HCT116 (cell line): ENCODE measurements around the gene MOB3C. TPM values are rescaled to one million over a fixed set of nuclear protein-coding genes. Genes with fewer than 3 reads are reported as not detected.

Source experiments
- ATAC-seq: fragments of 200-7000 bp; cut with Tn5 transposase; 2 replicates; pipeline ENCODE4 v1.9.1; 2020; ENCODE audit warnings: mild to moderate bottlenecking, moderate library complexity
- BruUV-seq: library from RNA; stranded (reverse); fragments of 400-500 nt; replicated peaks from 2 replicates; lab custom pipeline; 2021; lab: Mats Ljungman, UMichigan
- CTCF ChIA-PET: fragments of 300-600 bp; sonication (Branson Sonifier 250); formaldehyde crosslinking; loops from one replicate; lab custom pipeline; 2021; ENCODE audit warnings: antibody characterized with exemption; lab: Charles Lee
- POLR2A ChIA-PET: fragments of 300-600, 350-600 bp; sonication (Branson Sonifier 250); formaldehyde crosslinking; loops from one replicate; lab custom pipeline; 2021; ENCODE audit warnings: antibody characterized with exemption; lab: Charles Lee
- RAD21 ChIA-PET, 2 experiments: fragments of 300-600 bp; sonication (Branson Sonifier 250); formaldehyde crosslinking; loops; one replicate each; lab custom pipeline; 2023; ENCODE audit warnings: low total read pairs in 2 of 2; ENCODE audit not compliant: uncharacterized antibody in 2 of 2, unreplicated experiment in 2 of 2, low non-redundant PET in 1 of 2; lab: Charles Lee
- DNase-seq: peaks from one replicate; pipeline ENCODE4 v3.0.0-alpha.2; 2010; ENCODE audit warnings: low read depth, low spot score
- H2AFZ ChIP-seq: fragments of 200-600 bp; shearing (Covaris generic), sonication (generic); 2 replicates; pipeline ENCODE4 v1.6.1; 2017; ENCODE audit warnings: low read depth, mixed run types, mixed read lengths, antibody characterized with exemption, low read length; ENCODE audit not compliant: poor library complexity, severe bottlenecking
- H3K27ac ChIP-seq: 2 replicates; pipeline ENCODE4 v1.5.1; 2012; ENCODE audit warnings: low read depth, low read length
- H3K27me3 ChIP-seq: fragments of 200-600 bp; sonication (generic); 2 replicates; pipeline ENCODE4 v1.6.1; 2016; ENCODE audit warnings: mixed run types, low read length, mixed read lengths; ENCODE audit not compliant: insufficient read depth
- H3K36me3 ChIP-seq, 2 experiments: fragments of 200-500 bp in 1 of 2; fragments of 200-600 bp in 1 of 2; sonication (Bioruptor generic) in 1 of 2; sonication (generic) in 1 of 2; 2 replicates each; pipeline versions ENCODE4 v1.5.1 to v1.6.1; 2014 to 2016; ENCODE audit warnings: low read length in 2 of 2, inconsistent platforms in 1 of 2, mixed read lengths in 1 of 2, mixed run types in 1 of 2; ENCODE audit not compliant: insufficient read depth in 2 of 2, control insufficient read depth in 1 of 2
- H3K4me1 ChIP-seq, 2 experiments: fragments of 200-600 bp in 1 of 2; sonication (generic) in 1 of 2; 2 replicates each; pipeline versions ENCODE4 v1.5.1 to v1.6.1; 2012 to 2017; ENCODE audit warnings: low read length in 2 of 2, inconsistent platforms in 1 of 2, mild to moderate bottlenecking in 1 of 2, mixed read lengths in 1 of 2, mixed run types in 1 of 2, moderate library complexity in 1 of 2; ENCODE audit not compliant: insufficient read depth in 2 of 2, control insufficient read depth in 1 of 2
- H3K4me2 ChIP-seq: fragments of 200-600 bp; sonication (generic); 2 replicates; pipeline ENCODE4 v1.6.1; 2017; ENCODE audit warnings: mixed run types, low read length, mixed read lengths
- H3K4me3 ChIP-seq, 2 experiments: fragments of 200-600 bp in 1 of 2; sonication (generic) in 1 of 2; replicated peaks in 1 of 2; 2 replicates each; pipeline ENCODE4 v1.5.1; 2011 to 2016; ENCODE audit warnings: low read length in 2 of 2, control low read depth in 1 of 2, low read depth in 1 of 2, mild to moderate bottlenecking in 1 of 2, mixed read lengths in 1 of 2, mixed run types in 1 of 2
- H3K79me2 ChIP-seq: fragments of 200-600 bp; sonication (generic); 2 replicates; pipeline ENCODE4 v1.6.1; 2017; ENCODE audit warnings: mild to moderate bottlenecking, mixed run types, low read length, moderate library complexity, mixed read lengths; ENCODE audit not compliant: insufficient read depth
- H3K9ac ChIP-seq: fragments of 200-600 bp; sonication (generic); 2 replicates; pipeline ENCODE4 v1.6.1; 2016; ENCODE audit warnings: low read length, mixed read lengths
- H3K9me2 ChIP-seq: fragments of 200-600 bp; sonication (generic), shearing (Covaris generic); 2 replicates; pipeline ENCODE4 v1.6.1; 2017; ENCODE audit warnings: mixed run types, mild to moderate bottlenecking, moderate library complexity; ENCODE audit not compliant: insufficient read depth
- H3K9me3 ChIP-seq, 2 experiments: fragments of 200-500 bp in 1 of 2; fragments of 200-600 bp in 1 of 2; sonication (Bioruptor generic) in 1 of 2; sonication (generic) in 1 of 2; 2 replicates each; pipeline ENCODE4 v1.6.1; 2014 to 2017; ENCODE audit warnings: low read length in 2 of 2, mixed read lengths in 2 of 2, inconsistent platforms in 1 of 2, low read depth in 1 of 2, mild to moderate bottlenecking in 1 of 2, mixed run types in 1 of 2, moderate library complexity in 1 of 2; ENCODE audit not compliant: control insufficient read depth in 1 of 2, insufficient read depth in 1 of 2
- H4K20me1 ChIP-seq: fragments of 200-600 bp; sonication (generic), shearing (Covaris generic); 2 replicates; pipeline ENCODE4 v1.6.1; 2017; ENCODE audit warnings: mixed run types, mild to moderate bottlenecking, moderate library complexity; ENCODE audit not compliant: insufficient read depth
- CTCF ChIP-seq, 3 experiments: fragments of 200-600 bp in 1 of 3; sonication (generic) in 1 of 3; IDR thresholded peaks in 2 of 3; conservative IDR thresholded peaks in 1 of 3; 2 replicates each; pipeline ENCODE4 v1.5.1; 2012 to 2017; ENCODE audit warnings: low read depth in 2 of 3, low read length in 2 of 3, antibody characterized with exemption in 1 of 3, borderline replicate concordance in 1 of 3, control low read depth in 1 of 3, mild to moderate bottlenecking in 1 of 3, mixed read lengths in 1 of 3, mixed run types in 1 of 3, moderate library complexity in 1 of 3; ENCODE audit not compliant: insufficient read depth in 1 of 3
- EZH2 ChIP-seq: fragments of 200-600 bp; sonication (generic); IDR thresholded peaks from 2 replicates; pipeline ENCODE4 v1.6.1; 2017; ENCODE audit warnings: antibody characterized with exemption, mixed run types
- EZH2phosphoT487 ChIP-seq: fragments of 200-600 bp; IDR thresholded peaks from 2 replicates; pipeline ENCODE4 v1.6.1; 2018; ENCODE audit warnings: antibody characterized with exemption, borderline replicate concordance
- YY1 ChIP-seq: IDR thresholded peaks from 2 replicates; pipeline ENCODE4 v1.6.1; 2011; ENCODE audit warnings: low read length, low read depth, moderate library complexity, mild to moderate bottlenecking; ENCODE audit not compliant: insufficient replicate concordance; ENCODE audit errors: extremely low read depth
- intact Hi-C: fragments of 100-400 bp; cut with micrococcal nuclease; formaldehyde crosslinking; loops from 2 replicates; pipeline ENCODE4 v1.10.0; 2022
- total RNA-seq: library from RNA; stranded (reverse); gene quantifications from one replicate; pipeline ENCODE4 v1.2.1, GENCODE V29; 2021; ENCODE audit not compliant: unreplicated experiment

The MOB3C gene
- total RNA-seq, 1 experiment from 2014 or later: 5.5 TPM

DNA sequence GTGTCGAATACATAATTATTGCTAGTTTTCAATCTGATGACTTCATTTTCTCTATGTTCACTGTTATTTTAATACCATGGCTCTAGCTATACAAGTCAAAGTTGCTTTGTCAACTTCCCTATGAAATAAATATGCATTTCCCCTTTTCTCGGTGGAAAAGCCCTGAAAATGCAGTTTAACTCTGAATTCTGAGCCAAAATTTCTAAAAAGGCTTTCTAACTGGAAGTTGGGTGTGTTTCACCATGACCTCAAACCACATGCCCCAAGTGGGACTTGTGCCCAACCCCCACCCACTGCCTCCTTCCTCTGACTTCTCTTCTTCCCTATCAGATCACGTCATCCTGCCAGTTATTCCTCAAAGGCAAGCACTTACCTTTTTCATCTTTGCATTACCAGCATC, 21.5 kb downstream of the MOB3C start (continued):
- TF ChIP-seq EZH2: no peak

GRCh38 chr1:46594063-46594462, 22.5 kb downstream of the MOB3C start:
- ChIA-PET POLR2A (no interaction called here), RAD21 (no interaction called here)

More at GRCh38 chr1:46594063-46594462, 22.5 kb downstream of the MOB3C start:
- H3K79me2 ChIP-seq: no peaks in the 10 kb centered on the region
- DNase-seq: no peak
- no peak for TF ChIP-seq YY1
- no peak for TF ChIP-seq CTCF (IDR thresholded peaks at IDR 0.05 in 2 of 3, conservative IDR thresholded peaks at IDR 0.05 in 1 of 3; ENCODE audit: borderline replicate concordance in 1 of 3, insufficient read depth in 1 of 3, low read depth in 2 of 3, low read length in 2 of 3)
- TF ChIP-seq EZH2phosphoT487: no peak
- no peaks in the 10 kb centered on the region for H3K4me1 ChIP-seq
- intact Hi-C loops: no loop called here
- ATAC-seq: no peak
- H3K27ac ChIP-seq: no peak overlapping the region
- no peaks in the 10 kb centered on the region for H3K9me3 ChIP-seq
- H3K9me2 ChIP-seq: no peaks in the 10 kb centered on the region
- CTCF ChIA-PET: no interaction called here
- no peak overlapping the region for H3K9ac ChIP-seq
- H3K36me3 ChIP-seq: peaks cover 12 to 23% of the 10 kb centered on the region in 2 experiments; a peak in 2 of 4 replicates
- H3K4me2 ChIP-seq: no peak overlapping the region
- H3K27me3 ChIP-seq: no peaks in the 10 kb centered on the region
- H3K4me3 ChIP-seq: no peak overlapping the region
- H4K20me1 ChIP-seq: no peaks in the 10 kb centered on the region
- BruUV-seq: no TSS peak
- H2AFZ ChIP-seq: no peak overlapping the region
